CD14-positive monocyte (primary cell): Measurements from ENCODE around the gene ERGIC3. TPM values are rescaled to one million over a fixed set of nuclear protein-coding genes. Genes with fewer than 3 reads are reported as not detected.

Source experiments
- DNase-seq, 3 donors: peaks; one replicate each; pipeline ENCODE4 v3.0.0-alpha.2; 2011 to 2022
- H2AFZ ChIP-seq: 2 replicates; pipeline ENCODE4 v1.6.0; 2012; ENCODE audit warnings: mild to moderate bottlenecking, low read depth, low read length, inconsistent platforms; ENCODE audit not compliant: insufficient read depth, poor library complexity, severe bottlenecking
- H3K27ac ChIP-seq, 2 donors: 1 replicate in 1 of 2; 2 replicates in 1 of 2; pipeline ENCODE4 v1.5.1; 2012 to 2013; ENCODE audit warnings: low read length in 2 of 2, control low read depth in 1 of 2, inconsistent platforms in 1 of 2, low read depth in 1 of 2, mild to moderate bottlenecking in 1 of 2
- H3K27me3 ChIP-seq, 2 donors: one replicate each; pipeline versions ENCODE4 v1.6.0 to v1.6.1; 2011 to 2013; ENCODE audit warnings: low read length in 2 of 2; ENCODE audit not compliant: control insufficient read depth in 2 of 2, insufficient read depth in 2 of 2
- H3K36me3 ChIP-seq, 2 donors: replicated peaks in 1 of 2; 1 replicate in 1 of 2; 2 replicates in 1 of 2; pipeline versions ENCODE4 v1.5.1 to v1.6.1; 2012 to 2013; ENCODE audit warnings: low read length in 2 of 2, control low read depth in 1 of 2, inconsistent platforms in 1 of 2, mild to moderate bottlenecking in 1 of 2; ENCODE audit not compliant: insufficient read depth in 2 of 2, control insufficient read depth in 1 of 2
- H3K4me1 ChIP-seq, 2 donors: 1 replicate in 1 of 2; 2 replicates in 1 of 2; pipeline versions ENCODE4 v1.5.1 to v1.6.1; 2012 to 2013; ENCODE audit warnings: low read length in 2 of 2, control low read depth in 1 of 2, inconsistent platforms in 1 of 2, mild to moderate bottlenecking in 1 of 2, moderate library complexity in 1 of 2; ENCODE audit not compliant: insufficient read depth in 2 of 2, control insufficient read depth in 1 of 2
- H3K4me2 ChIP-seq: replicated peaks from 2 replicates; pipeline ENCODE3; 2012; ENCODE audit warnings: low read length, moderate library complexity, mild to moderate bottlenecking; ENCODE audit not compliant: poor library complexity, severe bottlenecking; ENCODE audit errors: extremely low read depth
- H3K4me3 ChIP-seq, 3 experiments: fragments of 200-600 bp in 1 of 3; sonication (generic) in 1 of 3; replicated peaks in 1 of 3; 1 replicate in 2 of 3; 2 replicates in 1 of 3; pipeline ENCODE4 v1.5.1; 2011 to 2013; ENCODE audit warnings: low read length in 3 of 3, mild to moderate bottlenecking in 3 of 3, control low read depth in 2 of 3, low read depth in 2 of 3, inconsistent platforms in 1 of 3, moderate library complexity in 1 of 3
- H3K79me2 ChIP-seq: 2 replicates; pipeline ENCODE4 v1.6.0; 2012; ENCODE audit warnings: mild to moderate bottlenecking, control low read depth, inconsistent platforms, low read length, moderate library complexity; ENCODE audit not compliant: insufficient read depth
- H3K9ac ChIP-seq: 2 replicates; pipeline ENCODE4 v1.6.0; 2017; ENCODE audit warnings: low read length, mild to moderate bottlenecking; ENCODE audit not compliant: insufficient read depth, poor library complexity, severe bottlenecking
- H3K9me3 ChIP-seq, 2 donors: replicated peaks in 1 of 2; 1 replicate in 1 of 2; 2 replicates in 1 of 2; pipeline versions ENCODE4 v1.5.1 to v1.6.1; 2012 to 2013; ENCODE audit warnings: low read length in 2 of 2, control low read depth in 1 of 2; ENCODE audit not compliant: control insufficient read depth in 1 of 2, insufficient read depth in 1 of 2
- H4K20me1 ChIP-seq: 2 replicates; pipeline ENCODE4 v1.6.0; 2012; ENCODE audit warnings: mild to moderate bottlenecking, low read length, control low read depth, moderate library complexity; ENCODE audit not compliant: insufficient read depth
- H3K27ac Mint-ChIP-seq, 7 donors: one replicate each; pipeline ENCODE4 v1.8.0; 2020; ENCODE audit warnings: mild to moderate bottlenecking in 7 of 7, mixed read lengths in 7 of 7, moderate library complexity in 6 of 7, inconsistent platforms in 2 of 7
- H3K27me3 Mint-ChIP-seq, 3 donors: one replicate each; pipeline ENCODE4 v1.8.0; 2021 to 2022; ENCODE audit warnings: low read depth in 3 of 3, mild to moderate bottlenecking in 3 of 3, mixed read lengths in 3 of 3, moderate library complexity in 3 of 3, inconsistent platforms in 1 of 3
- H3K36me3 Mint-ChIP-seq, 2 donors: one replicate each; pipeline ENCODE4 v1.8.0; 2020; ENCODE audit warnings: mixed read lengths in 2 of 2, inconsistent platforms in 1 of 2, mild to moderate bottlenecking in 1 of 2
- H3K4me1 Mint-ChIP-seq: one replicate; pipeline ENCODE4 v1.8.0; 2020; ENCODE audit warnings: mild to moderate bottlenecking, mixed read lengths
- H3K4me3 Mint-ChIP-seq, 2 donors: one replicate each; pipeline ENCODE4 v1.8.0; 2020; ENCODE audit warnings: mild to moderate bottlenecking in 2 of 2, mixed read lengths in 2 of 2, moderate library complexity in 1 of 2
- H3K9me3 Mint-ChIP-seq, 7 donors: one replicate each; pipeline ENCODE4 v1.8.0; 2020 to 2022; ENCODE audit warnings: mixed read lengths in 7 of 7, mild to moderate bottlenecking in 6 of 7, moderate library complexity in 6 of 7, inconsistent platforms in 2 of 7
- WGBS: methylation state at CpG from one replicate; pipeline ENCODE4 v1.1.5; 2013; ENCODE audit warnings: missing lambda C conversion rate; ENCODE audit not compliant: insufficient coverage; 5-methylcytosine and 5-hydroxymethylcytosine counted together
- intact Hi-C, 2 donors: fragments of 100-400 bp; cut with micrococcal nuclease; formaldehyde crosslinking; loops; one replicate each; pipeline versions ENCODE4 v1.15.0 to v1.15.1; 2023
- polyA plus RNA-seq, 3 donors: library from polyadenylated mRNA; depleted of rRNA in 1 of 3; unstranded in 2 of 3; stranded (reverse) in 1 of 3; fragments of 300-500 nt in 2 of 3; fragments of >200 nt in 1 of 3; fragmentation: Illumina TruSeq in 2 of 3; gene quantifications; 1 replicate in 2 of 3; 2 replicates in 1 of 3; pipeline ENCODE4 v1.2.3, GENCODE V29; 2012 to 2021
- TF ChIP-seq, protein P1 (sequence below): fragments of 200-600 bp; IDR thresholded peaks from one replicate; pipeline ENCODE4 v1.8.0; 2022; ENCODE audit warnings: antibody characterized with exemption, mild to moderate bottlenecking

ERGIC3 gene
- polyA plus RNA-seq, 3 donors = 128 to 371 (median 130) TPM

DNA sequence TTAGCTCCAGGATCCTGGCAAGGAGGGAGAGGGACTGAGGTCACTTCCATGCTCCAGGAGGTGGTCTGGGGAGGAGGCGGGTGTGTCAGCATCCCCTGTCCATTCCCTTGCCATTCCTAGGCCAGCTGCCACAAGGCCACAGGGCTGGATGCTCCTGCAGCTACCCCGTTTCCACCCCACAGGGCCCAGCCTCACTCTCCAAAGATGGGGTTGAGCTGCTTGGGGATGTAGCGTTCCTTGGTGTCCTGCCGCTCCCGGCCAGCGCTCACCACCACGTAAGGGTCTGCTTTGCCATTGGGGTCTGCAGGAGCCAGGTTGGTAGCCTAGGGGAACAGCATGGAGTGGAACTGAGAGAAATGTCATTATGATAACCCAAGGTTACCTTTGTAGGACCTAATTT, 23.0 kb downstream of the ERGIC3 start:
- intact Hi-C loops = no loop called here
- Mint-ChIP-seq H3K4me3 (no peak overlapping the region), H3K9me3 (no peaks in the 10 kb centered on the region), H3K27ac (no peak overlapping the region), H3K27me3 (peaks cover 6 to 13% (median 7%) of the 10 kb centered on the region in 3 donors), H3K4me1 (no peaks in the 10 kb centered on the region), H3K36me3 (no peaks in the 10 kb centered on the region)
- H3K9ac ChIP-seq = no peak overlapping the region
- no peaks in the 10 kb centered on the region for H3K79me2 ChIP-seq
- no peaks in the 10 kb centered on the region for H3K9me3 ChIP-seq
- DNase-seq = no peak
- TF ChIP-seq, protein P1, sequence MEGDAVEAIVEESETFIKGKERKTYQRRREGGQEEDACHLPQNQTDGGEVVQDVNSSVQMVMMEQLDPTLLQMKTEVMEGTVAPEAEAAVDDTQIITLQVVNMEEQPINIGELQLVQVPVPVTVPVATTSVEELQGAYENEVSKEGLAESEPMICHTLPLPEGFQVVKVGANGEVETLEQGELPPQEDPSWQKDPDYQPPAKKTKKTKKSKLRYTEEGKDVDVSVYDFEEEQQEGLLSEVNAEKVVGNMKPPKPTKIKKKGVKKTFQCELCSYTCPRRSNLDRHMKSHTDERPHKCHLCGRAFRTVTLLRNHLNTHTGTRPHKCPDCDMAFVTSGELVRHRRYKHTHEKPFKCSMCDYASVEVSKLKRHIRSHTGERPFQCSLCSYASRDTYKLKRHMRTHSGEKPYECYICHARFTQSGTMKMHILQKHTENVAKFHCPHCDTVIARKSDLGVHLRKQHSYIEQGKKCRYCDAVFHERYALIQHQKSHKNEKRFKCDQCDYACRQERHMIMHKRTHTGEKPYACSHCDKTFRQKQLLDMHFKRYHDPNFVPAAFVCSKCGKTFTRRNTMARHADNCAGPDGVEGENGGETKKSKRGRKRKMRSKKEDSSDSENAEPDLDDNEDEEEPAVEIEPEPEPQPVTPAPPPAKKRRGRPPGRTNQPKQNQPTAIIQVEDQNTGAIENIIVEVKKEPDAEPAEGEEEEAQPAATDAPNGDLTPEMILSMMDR = no peak
- H3K4me1 ChIP-seq = no peaks in the 10 kb centered on the region
- H3K27ac ChIP-seq = no peak overlapping the region
- H3K36me3 ChIP-seq = no peaks in the 10 kb centered on the region
- H3K27me3 ChIP-seq = no peaks in the 10 kb centered on the region
- WGBS = 95% methylated on average over 7 of the region's 7 CpGs
- H4K20me1 ChIP-seq = no peaks in the 10 kb centered on the region
- H3K4me3 ChIP-seq = no peak overlapping the region
- no peak overlapping the region for H2AFZ ChIP-seq
- H3K4me2 ChIP-seq = no peak overlapping the region

DNA sequence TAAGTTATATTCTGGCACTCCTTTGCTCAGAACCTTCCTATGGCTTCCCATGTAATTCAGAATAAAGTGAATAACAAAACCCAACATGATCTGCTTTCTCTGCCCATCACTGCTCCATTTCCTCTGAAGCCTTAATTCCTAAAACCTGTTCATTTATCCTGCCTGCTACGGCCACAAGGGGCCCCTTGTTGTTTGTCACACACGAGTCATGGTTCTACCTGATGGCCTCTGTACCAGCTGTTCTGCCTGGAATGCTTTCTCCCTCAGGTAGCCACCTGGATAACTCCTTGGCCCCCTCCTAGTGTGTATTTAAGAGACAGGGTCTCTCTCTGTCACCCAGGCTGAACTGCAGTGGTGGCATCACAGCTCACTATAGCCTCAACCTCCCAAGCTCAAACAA, 26.8 kb downstream of the ERGIC3 start:
- no peak overlapping the region for H3K4me2 ChIP-seq
- DNase-seq = no peak
- no peak overlapping the region for H3K4me3 ChIP-seq

More for the DNA sequence above, 26.8 kb downstream of the ERGIC3 start:
- H2AFZ ChIP-seq = no peak overlapping the region
- WGBS = 0% methylated on average over 1 of the region's 2 CpGs
- Mint-ChIP-seq H3K27ac (no peak overlapping the region), H3K4me3 (no peak overlapping the region), H3K27me3 (peaks cover 7 to 13% (median 9%) of the 10 kb centered on the region in 3 donors), H3K9me3 (peaks cover 0 to 16% (median 13%) of the 10 kb centered on the region in 7 donors), H3K4me1 (no peaks in the 10 kb centered on the region), H3K36me3 (no peaks in the 10 kb centered on the region)
- peaks cover 5 to 6% of the 10 kb centered on the region in 2 donors for H3K9me3 ChIP-seq
- intact Hi-C loops = no loop called here
- H4K20me1 ChIP-seq = no peaks in the 10 kb centered on the region
- no peaks in the 10 kb centered on the region for H3K79me2 ChIP-seq
- H3K4me1 ChIP-seq = no peaks in the 10 kb centered on the region
- no peak overlapping the region for H3K27ac ChIP-seq
- no peak overlapping the region for H3K9ac ChIP-seq
- H3K27me3 ChIP-seq = no peaks in the 10 kb centered on the region
- no peaks in the 10 kb centered on the region for H3K36me3 ChIP-seq
- TF ChIP-seq, protein P1 = peak; percentile 11
